SU-DHL-6 (cell line): Measurements from ENCODE around the gene ANKRD60.

Experiments
- H2AFZ ChIP-seq: fragments of 200-600 bp; sonication (generic); 2 replicates; pipeline ENCODE4 v1.6.1; 2014; ENCODE audit warnings: low read depth, mild to moderate bottlenecking, moderate library complexity, mixed read lengths, antibody characterized with exemption, low read length; ENCODE audit not compliant: severe bottlenecking
- H3F3A ChIP-seq: fragments of 200-600 bp; shearing (Covaris generic); 2 replicates; pipeline ENCODE4 v1.6.0; 2016; ENCODE audit warnings: antibody characterized with exemption, mild to moderate bottlenecking; ENCODE audit not compliant: insufficient read depth
- H3K27ac ChIP-seq: fragments of 200-600 bp; sonication (generic); 2 replicates; pipeline ENCODE4 v1.5.1; 2016; ENCODE audit warnings: low read depth, mild to moderate bottlenecking, low read length, moderate library complexity, mixed read lengths
- H3K27me3 ChIP-seq: fragments of 200-600 bp; sonication (generic), shearing (Covaris generic); 2 replicates; pipeline ENCODE4 v1.6.0; 2014; ENCODE audit warnings: mild to moderate bottlenecking, low read length
- H3K36me3 ChIP-seq: fragments of 200-600 bp; sonication (generic); 2 replicates; pipeline ENCODE4 v1.6.1; 2014; ENCODE audit warnings: mild to moderate bottlenecking, low read length, mixed read lengths
- H3K4me2 ChIP-seq: fragments of 300-600, 200-600 bp; shearing (Covaris generic), sonication (generic); 2 replicates; pipeline ENCODE4 v1.6.0; 2014; ENCODE audit warnings: low read length, low read depth, mild to moderate bottlenecking; ENCODE audit not compliant: poor library complexity, severe bottlenecking
- H3K4me3 ChIP-seq: fragments of 200-600 bp; sonication (generic); 2 replicates; pipeline ENCODE4 v1.5.1; 2014; ENCODE audit warnings: antibody characterized with exemption, low read length, mild to moderate bottlenecking, mixed read lengths; ENCODE audit not compliant: insufficient read depth, poor library complexity, severe bottlenecking
- H3K79me2 ChIP-seq: fragments of 200-600 bp; sonication (generic); 2 replicates; pipeline ENCODE4 v1.6.1; 2014; ENCODE audit warnings: mild to moderate bottlenecking, low read length, moderate library complexity; ENCODE audit not compliant: insufficient read depth
- H3K9ac ChIP-seq: fragments of 200-600 bp; sonication (generic); 2 replicates; pipeline ENCODE4 v1.7.0; 2014; ENCODE audit warnings: mild to moderate bottlenecking, low read length
- H3K9me2 ChIP-seq: fragments of 200-600 bp; sonication (generic); replicated peaks from 2 replicates; pipeline ENCODE4 v1.6.1; 2014; ENCODE audit warnings: low read length; ENCODE audit not compliant: insufficient read depth
- H3K9me3 ChIP-seq: fragments of 200-600 bp; sonication (generic); 2 replicates; pipeline ENCODE4 v1.6.1; 2014; ENCODE audit warnings: low read length, mixed read lengths; ENCODE audit not compliant: insufficient read depth
- H4K20me1 ChIP-seq: fragments of 200-600 bp; sonication (generic); 2 replicates; pipeline ENCODE4 v1.6.1; 2014; ENCODE audit warnings: low read depth, mild to moderate bottlenecking, antibody characterized with exemption, low read length, moderate library complexity, mixed read lengths
- CTCF ChIP-seq: fragments of 200-600 bp; sonication (generic); IDR thresholded peaks from one replicate; pipeline ENCODE4 v1.5.1; 2017; ENCODE audit warnings: antibody characterized with exemption, mild to moderate bottlenecking, low read length, moderate library complexity; ENCODE audit not compliant: insufficient read depth, poor library complexity, severe bottlenecking
- EZH2phosphoT487 ChIP-seq: fragments of 200-600 bp; sonication (generic), shearing (Covaris generic); conservative IDR thresholded peaks from 2 replicates; pipeline ENCODE4 v1.6.1; 2018; ENCODE audit warnings: mild to moderate bottlenecking, antibody characterized with exemption, low read length, moderate library complexity, mixed read lengths

Gene ANKRD60

DNA sequence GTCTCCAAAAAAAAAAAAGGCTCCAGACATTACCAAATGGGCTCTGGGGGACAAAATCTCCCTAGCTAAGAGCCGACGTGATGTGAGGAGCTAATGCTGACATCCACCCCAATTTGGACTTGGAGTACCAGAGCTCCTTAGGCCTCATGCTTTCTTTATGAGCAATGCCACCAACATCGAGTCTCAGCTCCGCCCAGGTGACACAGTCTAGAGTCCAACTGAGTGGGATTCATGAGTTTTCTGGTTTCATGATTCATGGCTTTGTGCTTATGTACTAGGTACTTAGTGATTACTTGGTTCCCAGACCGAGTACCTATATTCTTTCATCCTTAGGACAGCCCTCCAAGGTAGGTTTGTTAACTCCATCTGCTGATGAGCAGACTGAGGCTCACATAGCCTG is 4.4 kb downstream of the ANKRD60 start:
- no peak overlapping the region for H3K4me2 ChIP-seq
- no peak overlapping the region for H3K4me3 ChIP-seq
- H3K27ac ChIP-seq = no peak overlapping the region
- H3K9me2 ChIP-seq = no peaks in the 10 kb centered on the region
- TF ChIP-seq EZH2phosphoT487 = no peak
- no peak for TF ChIP-seq CTCF
- no peak overlapping the region for H2AFZ ChIP-seq
- no peaks in the 10 kb centered on the region for H3K36me3 ChIP-seq
- H3K9me3 ChIP-seq = no peaks in the 10 kb centered on the region
- no peaks in the 10 kb centered on the region for H3K79me2 ChIP-seq
- no peaks in the 10 kb centered on the region for H4K20me1 ChIP-seq
- H3K27me3 ChIP-seq = no peaks in the 10 kb centered on the region
- no peaks in the 10 kb centered on the region for H3F3A ChIP-seq
- no peak overlapping the region for H3K9ac ChIP-seq

GRCh38 chr20:58223358-58223941 is 5.0 kb downstream of the ANKRD60 start:
- H3K4me3 ChIP-seq = no peak overlapping the region
- no peak overlapping the region for H3K27ac ChIP-seq
- no peak overlapping the region for H2AFZ ChIP-seq
- no peak overlapping the region for H3K9ac ChIP-seq
- no peaks in the 10 kb centered on the region for H3F3A ChIP-seq
- no peaks in the 10 kb centered on the region for H3K36me3 ChIP-seq
- no peak overlapping the region for H3K4me2 ChIP-seq
- no peak for TF ChIP-seq EZH2phosphoT487
- no peak for TF ChIP-seq CTCF
- H3K27me3 ChIP-seq = no peaks in the 10 kb centered on the region
- no peaks in the 10 kb centered on the region for H3K9me2 ChIP-seq
- no peaks in the 10 kb centered on the region for H3K9me3 ChIP-seq
- H3K79me2 ChIP-seq = no peaks in the 10 kb centered on the region
- no peaks in the 10 kb centered on the region for H4K20me1 ChIP-seq

- Histone ChIP-seq H3K9me2 (no peaks in the 10 kb centered on the region), H3K27ac (no peak overlapping the region), H4K20me1 (no peaks in the 10 kb centered on the region), H3K27me3 (no peaks in the 10 kb centered on the region), H3K79me2 (no peaks in the 10 kb centered on the region), H3K4me3 (no peak overlapping the region), H3F3A (no peaks in the 10 kb centered on the region), H3K4me2 (no peak overlapping the region), H3K9ac (no peak overlapping the region), H2AFZ (no peak overlapping the region), H3K9me3 (no peaks in the 10 kb centered on the region), H3K36me3 (no peaks in the 10 kb centered on the region)
- no peak for TF ChIP-seq CTCF
- no peak for TF ChIP-seq EZH2phosphoT487
These were observed 6.0 kb downstream of the ANKRD60 start for GRCh38 chr20:58222446-58222845.
